ENCODE measurements around the gene MYG1.
A peak's percentile ranks its signal among the peaks of the same experiment; 100 is the strongest.
"Not testable (repeated sequence)": the region's sequence is repeated elsewhere in the genome, so short reads cannot be mapped to it uniquely, and the experiment has no call there.

Gene MYG1

DNA sequence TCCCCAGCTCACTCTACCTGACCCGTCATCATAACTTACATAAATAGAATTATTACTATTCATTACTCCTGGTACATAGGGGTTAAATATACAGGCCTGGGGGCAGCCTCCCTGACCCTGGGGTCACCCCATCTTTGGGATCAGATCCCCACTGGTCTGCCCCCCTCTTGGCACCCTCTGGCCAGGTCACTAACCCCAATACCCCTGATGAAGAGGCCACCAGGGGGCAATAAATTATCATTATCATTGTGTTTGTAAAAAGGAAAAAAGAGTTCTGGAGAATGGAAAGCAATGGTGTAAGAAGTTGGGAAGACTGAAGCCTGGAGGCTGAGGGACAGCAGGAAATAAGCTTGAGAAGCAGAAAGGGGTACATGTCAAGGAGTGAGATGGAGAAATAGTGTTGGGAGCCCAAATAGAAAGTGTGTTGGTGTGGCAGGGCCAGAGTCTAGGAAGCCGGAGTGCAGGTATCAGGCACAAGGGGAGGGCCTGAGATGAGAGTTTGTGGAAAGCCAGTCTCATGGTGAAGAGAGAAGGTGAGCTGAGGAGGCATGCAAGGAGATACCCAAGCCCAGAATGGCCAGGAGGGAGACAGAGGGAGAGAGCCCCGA is 28.0 kb downstream of the MYG1 start:
- DNase-seq (ENCODE audit: low read depth in 3 of 3): no peak

DNA sequence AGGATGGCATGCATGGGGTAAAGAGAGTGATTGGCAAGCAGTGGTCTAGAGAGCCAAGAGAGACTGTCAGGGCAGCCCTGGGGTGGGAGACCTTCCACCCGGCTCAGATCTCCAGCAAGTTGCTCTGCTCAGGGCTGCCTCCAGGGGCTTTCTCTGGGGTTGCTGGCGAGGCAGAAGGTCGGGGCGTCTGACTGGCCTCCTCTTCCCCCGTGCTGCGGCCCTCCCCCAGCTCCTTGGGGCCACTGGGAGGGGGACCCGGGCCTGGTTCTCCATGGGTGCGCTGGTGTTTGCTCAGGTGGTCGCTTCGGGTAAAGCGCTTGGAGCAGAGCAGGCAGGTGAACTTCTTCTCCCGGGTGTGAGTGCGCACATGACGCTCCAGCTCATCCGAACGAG is 28.5 kb downstream of the MYG1 start:
- no peak for DNase-seq (ENCODE audit: low read depth in 3 of 3)

DNA sequence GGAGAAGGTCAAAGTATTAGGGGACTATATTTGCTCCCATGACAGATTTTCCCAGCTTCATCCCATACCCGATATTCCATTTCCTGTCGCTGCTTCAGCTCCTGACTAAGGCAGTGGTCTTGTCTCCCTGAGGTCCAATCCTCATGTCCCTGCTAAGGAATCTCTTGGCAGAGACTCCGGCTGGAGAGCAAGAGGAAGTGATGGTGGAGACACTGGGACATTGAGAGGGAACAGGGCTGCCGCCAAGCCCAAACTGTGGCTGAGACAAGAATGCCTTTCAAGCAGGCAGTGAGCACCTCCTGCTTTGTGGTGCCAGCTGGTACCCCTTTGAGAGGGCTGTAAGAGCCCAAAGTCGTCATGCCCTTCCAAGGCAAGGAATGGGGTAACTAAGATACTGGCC is 31.2 kb downstream of the MYG1 start:
- DNase-seq (ENCODE audit: low read depth in 3 of 3): no peak

DNA sequence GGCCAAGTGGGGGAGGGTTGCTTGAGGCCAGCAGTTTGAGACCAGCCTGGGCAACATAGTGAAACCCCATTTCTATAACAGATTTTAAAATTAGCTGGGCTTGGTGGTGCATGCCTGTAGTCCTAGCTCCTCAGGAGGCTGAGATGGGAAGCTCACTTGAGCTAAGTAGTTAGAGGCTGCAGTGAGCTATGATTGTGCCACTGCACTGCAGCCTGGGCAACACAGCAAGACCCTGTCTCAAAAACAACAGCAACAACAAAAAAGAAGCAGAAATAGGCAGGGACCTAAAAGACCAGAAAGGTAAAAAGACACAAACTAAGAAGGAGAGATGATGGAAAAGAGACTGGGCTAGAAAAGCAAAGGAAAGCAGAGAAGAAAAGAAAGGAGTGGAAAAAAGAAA is 32.8 kb downstream of the MYG1 start:
- not testable (repeated sequence) for DNase-seq (ENCODE audit: low read depth in 3 of 3)

DNA sequence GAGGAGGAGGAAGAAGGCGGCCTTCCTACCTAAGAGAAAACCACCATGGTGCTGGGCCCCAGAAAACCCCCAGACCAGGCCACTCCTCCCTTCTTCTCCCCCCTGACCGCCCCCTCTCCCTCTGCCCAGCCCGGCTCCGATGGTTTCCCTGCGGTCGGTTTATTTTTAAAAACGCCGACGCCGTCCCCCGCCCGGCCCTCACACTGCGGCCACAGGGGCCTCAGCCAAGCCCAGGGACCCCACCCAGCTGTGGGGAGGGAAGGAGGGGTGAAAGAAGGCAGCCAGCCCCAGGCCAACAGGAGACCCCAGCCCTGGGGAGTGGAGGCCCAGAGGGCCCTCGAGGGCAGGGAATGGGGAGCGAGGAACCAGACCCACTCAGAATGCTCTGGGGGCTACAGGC is 33.2 kb downstream of the MYG1 start:
- no peak for DNase-seq (ENCODE audit: low read depth in 3 of 3)

DNA sequence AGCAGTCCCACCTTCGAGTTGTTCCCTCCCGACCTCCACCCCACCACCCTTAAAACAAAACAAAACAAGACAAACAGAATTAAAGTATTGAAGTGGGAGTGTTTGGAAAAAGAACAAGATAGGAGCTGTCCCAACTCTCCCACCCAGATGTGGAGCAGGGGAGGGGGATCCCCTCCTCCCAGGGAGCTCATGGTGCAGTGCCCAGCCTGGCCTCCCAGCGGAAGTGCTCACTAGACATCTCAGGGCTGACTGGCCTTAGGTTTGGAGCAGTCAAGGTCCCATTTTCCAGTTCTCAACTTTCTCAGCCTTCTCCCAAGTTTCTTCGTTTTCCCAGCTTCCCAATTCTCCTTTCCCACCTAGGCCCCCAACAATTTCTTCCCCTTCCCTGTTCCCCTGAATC is 33.8 kb downstream of the MYG1 start:
- DNase-seq (ENCODE audit: low read depth in 3 of 3): no peak

DNA sequence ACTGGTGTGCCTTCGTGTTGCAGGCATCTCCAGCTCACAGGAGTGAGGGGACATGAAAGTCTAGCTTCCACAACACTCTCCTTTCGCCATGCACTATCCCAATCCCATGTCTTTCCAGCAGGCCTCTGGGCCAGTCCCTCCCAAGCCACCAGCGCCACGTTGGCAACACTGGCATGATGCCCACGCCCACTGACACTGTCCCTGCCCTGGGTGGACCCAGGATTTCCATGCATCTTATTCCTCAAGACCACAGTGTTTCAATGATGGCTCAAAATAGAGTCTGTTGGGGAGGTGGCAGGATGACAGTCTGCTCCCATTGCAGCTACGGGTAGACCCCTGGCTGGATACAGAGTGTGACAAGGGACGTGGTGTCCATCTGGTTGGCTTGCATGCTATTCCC is 34.4 kb downstream of the MYG1 start:
- DNase-seq (ENCODE audit: low read depth in 3 of 3): no peak

DNA sequence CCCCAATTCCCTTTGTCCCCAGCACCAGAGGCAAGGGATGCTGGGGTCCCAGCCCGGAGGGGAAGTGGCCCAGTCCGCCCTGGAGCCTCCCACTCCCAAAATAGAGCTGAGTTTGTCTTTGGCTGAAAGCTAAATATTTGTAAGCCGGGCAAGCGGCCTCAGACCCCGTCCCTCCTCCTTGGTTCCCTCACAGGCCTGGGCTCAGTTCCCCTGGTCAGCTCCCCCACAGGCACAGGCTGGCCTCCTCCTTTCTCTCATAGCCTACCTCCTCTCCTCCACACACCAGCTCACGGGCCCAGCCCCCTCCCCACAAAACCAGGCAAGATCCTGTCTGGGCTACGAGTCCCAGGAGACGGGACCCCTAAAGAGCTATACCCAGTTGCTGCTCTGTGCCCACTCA is 35.3 kb downstream of the MYG1 start:
- no peak for DNase-seq (ENCODE audit: low read depth in 3 of 3)

DNA sequence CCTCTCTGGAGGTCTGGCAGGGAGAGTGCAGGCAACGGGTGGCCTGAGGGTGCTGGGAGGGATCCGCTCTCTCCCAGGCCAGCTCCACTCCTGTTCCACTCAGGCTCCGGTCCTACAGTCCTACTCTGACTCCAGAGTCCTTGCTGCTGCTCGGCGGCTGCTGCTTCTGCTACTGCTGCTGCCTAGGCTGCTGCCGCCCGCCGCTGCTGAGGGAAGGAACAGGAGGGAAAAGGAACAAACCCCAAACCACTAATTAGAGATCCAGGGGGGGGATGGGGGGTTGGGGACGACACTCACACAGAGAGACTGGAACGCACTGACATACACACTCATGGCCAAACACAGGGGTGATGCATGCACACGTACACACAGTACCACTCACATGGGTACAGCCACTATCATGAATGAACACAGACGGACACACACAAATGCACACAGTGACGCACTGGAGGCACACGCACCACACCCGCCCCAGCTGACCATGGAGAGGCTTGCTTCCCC is 36.7 kb downstream of the MYG1 start, which contains the start of gene SP7:
SP7 (minus strand) TSS at position 174 of the 501 bp plus-strand sequence. CDS start 708 bp downstream, outside the sequence.
- DNase-seq (ENCODE audit: low read depth in 3 of 3): no peak

DNA sequence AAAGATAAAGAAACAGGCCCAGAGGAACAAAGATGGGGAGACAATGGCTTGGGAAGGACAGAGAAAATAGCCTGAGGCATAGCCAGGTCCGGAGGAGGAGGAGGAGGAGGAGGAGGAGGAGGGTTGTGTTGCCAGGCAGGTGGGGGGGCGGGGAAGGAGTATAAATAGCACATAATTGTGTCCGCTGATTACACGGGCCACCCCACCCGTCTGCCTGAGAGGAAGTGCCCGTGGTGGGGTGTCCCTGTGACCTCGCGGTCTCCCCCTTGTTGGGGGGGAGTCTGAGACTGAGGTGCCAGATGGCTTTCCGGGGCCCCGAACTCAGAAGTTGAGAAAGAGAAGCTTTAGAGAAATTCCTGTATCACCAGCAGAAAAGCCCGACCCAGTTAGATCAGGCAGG is 38.5 kb downstream of the MYG1 start:
- no peak for DNase-seq (ENCODE audit: low read depth in 3 of 3)

DNA sequence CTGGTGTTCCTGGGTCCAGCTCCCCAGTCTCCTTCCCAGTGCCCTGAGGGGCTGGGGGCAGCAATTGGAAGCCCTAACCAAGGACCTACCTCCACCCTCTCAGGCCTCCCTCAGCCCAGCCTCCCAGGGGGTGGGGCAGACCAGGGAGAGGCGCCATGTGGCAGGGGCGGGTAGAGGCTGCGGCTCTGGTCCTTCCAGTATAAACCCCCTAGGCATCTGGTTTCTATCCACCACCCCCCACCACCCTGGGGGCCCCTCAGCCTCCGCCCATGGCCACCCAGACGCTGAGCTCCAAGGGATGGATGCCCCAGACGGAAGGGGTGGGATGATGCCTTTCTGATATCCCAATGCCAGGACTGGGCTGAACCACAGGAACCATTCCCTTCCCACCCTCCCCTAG is 39.4 kb downstream of the MYG1 start:
- no peak for DNase-seq (ENCODE audit: low read depth in 3 of 3)

DNA sequence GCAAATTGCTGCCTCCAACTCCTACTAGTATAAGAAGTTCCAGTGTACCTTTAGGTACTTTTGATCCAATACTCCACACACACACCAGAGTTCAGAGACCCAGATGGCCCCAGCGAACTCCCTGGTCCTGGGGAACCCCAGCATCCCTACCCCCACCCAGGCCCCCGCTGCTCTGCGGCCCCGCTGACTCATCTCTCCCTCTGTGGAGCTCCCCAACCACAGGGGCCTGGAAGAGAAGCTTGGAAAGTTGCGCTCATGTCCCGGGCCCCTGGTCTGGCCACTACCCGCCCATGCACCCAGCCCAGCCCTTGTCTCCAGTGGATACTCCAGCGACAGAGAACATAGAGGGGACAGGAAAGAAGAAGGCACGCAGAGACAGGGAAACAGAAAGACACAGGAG is 40.9 kb downstream of the MYG1 start:
- no peak for DNase-seq (ENCODE audit: low read depth in 3 of 3)

DNA sequence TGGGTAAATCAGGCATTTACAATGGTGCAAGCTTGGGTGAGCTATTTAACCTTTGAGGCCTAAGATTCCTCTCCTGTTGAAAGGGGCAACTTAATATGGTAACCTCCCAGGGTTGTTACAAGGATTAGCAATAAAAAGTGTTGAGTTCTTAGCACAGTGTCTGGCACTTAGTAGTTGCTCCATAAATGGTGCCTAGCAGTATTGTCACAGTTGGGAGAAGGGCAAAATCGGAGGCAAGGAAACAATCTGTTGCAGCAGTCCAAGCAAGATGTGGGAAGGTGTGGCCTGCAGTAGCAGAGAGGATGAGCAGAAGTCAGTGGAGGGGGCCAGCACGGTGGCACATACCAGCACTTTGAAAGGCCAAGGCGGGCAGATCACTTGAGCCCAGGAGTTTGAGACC is 44.0 kb downstream of the MYG1 start:
- DNase-seq (ENCODE audit: low read depth in 3 of 3): no peak

DNA sequence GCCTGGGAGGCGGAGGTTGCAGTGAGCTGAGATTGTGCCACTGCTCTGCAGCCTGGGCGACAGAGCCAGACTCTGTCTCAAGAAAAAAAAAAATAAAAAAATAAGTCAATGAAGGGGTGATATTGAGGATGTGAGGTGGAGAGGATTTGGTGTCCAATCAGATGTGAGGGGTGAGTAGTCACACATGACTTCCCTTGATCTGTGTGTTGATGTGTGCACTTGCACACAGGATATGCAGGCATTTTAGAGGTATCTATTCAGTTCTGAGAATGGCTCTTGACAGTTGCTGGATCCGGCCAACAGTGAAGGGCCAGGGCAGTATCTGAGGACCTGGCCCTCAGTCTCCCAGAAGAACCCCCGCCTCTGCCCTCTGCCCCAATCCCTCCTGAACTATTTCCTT is 44.5 kb downstream of the MYG1 start:
- no peak for DNase-seq (ENCODE audit: low read depth in 3 of 3)

DNA sequence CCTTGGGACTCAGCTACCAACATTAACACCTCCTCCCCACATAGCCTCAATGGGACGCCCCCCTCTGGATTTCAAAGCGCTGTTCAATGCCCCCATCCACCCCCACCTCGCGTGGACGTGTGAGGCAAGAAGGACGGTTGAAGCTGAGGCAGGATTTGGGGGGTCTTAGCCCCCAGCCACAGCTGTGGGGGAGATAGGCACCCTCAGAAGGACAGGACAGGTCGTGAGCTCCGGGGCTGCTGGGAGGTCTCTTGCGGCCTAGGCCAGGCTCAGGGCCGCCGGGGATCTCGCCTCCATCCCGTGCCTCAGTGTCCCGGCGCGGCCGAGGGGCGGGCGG is 45.0 kb downstream of the MYG1 start:
- no peak for DNase-seq (ENCODE audit: low read depth in 3 of 3)

DNA sequence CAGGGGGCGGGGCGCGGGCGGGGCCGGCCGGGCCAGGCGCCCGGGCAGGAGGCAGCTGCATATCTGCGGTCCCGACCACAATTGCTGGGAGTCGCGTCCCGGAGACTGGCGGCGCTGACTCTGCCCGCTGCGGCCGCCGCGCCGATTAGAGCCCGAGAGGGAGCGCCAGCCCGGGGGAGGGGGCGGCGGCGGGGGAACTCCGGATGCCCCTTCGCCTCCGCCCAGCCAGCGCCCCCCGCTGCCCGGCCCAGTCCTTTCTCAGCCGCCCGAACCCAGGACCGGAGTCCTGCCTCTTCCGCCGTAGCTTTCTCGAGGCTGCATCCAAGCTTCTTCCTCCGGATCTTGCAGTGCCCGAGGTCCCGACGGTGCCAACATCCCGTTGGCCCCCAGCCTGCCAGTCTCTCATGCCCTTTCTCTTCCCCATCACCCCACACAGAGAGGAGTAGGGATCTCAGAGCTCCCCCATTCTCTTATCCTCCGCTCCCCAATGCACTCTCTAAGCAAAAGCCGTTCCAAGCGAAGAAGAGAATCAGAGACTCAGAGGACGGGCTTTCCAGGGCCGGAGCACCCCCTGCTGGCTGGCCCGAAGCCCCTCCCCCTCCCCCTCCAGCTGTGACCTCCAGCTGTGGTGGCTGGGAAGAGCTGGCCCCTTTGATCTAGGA is 45.5 kb downstream of the MYG1 start:
- peak; percentile 46 to 74 (median 47) for DNase-seq (ENCODE audit: low read depth in 3 of 3)

DNA sequence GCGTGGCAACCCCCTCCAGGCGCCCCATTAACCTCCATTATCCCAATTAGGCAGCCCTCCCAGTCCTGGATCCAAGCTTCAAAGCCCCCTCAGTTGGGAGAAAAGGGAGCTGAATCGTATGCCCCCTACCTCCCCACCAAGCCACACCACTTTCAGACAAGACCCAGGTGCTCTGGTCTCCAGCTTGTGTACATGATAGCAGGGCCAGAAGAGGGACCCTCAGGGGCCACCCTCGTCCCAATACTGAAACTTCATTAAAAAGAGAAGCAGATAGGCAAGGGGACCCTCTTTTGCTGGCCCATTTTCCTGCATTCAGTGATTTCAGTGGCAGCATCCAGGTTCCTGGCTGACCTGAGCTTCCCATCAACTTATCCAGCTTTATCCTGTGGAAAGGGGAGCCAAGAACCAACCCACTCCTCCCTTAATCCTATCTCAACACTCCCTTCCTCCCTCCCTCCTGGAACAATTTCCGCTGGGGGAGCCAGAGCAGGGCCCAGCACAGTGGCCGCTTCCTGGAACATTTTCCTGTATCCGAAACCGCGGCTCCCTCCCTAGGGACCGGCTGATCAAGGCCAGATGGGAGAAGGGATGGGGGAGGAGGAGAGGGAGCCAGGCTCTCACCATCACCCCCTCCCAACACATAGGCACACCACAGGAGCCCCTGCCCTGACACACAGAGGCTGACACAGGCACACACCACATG is 46.1 kb downstream of the MYG1 start:
- no peak for DNase-seq (ENCODE audit: low read depth in 3 of 3)

DNA sequence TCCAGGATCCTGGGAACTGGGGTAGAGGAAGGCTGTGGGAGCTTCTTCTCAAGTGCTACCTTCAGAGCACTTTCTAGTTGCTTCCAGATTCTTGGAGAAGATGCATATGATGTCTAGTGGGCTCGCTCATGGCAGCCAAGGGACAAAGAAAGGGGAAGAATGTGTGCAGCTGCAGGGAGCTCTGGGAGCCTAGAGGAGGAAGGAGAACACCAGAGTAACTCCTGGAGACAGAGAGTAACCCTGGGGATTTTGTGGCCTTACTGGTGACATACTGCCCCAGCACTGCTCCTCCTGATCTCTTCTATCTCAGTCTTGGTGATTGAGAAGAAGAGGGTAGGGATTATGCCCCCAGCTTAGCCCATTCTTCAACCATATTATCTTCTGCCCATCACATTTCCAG is 47.0 kb downstream of the MYG1 start:
- no peak for DNase-seq (ENCODE audit: low read depth in 3 of 3)

DNA sequence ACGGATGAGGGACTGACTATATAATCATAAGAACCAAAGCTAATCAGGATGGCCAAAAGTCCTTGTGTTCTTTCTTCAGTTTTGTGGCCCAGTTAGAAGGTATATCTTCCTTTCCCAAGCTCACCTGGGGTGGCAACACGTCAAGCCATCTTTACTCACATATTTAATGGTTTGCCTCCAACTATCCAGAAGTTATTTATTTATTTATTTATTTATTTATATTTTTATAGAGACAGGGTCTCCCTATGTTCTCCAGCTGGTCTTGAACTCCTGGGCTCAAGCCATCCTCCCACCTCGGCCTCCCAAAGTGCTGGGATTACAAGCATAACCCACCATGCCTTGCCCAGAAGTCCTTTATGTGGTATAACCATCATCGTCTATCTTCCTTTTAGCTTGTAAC is 48.4 kb downstream of the MYG1 start:
- no peak for DNase-seq (ENCODE audit: low read depth in 3 of 3)

DNA sequence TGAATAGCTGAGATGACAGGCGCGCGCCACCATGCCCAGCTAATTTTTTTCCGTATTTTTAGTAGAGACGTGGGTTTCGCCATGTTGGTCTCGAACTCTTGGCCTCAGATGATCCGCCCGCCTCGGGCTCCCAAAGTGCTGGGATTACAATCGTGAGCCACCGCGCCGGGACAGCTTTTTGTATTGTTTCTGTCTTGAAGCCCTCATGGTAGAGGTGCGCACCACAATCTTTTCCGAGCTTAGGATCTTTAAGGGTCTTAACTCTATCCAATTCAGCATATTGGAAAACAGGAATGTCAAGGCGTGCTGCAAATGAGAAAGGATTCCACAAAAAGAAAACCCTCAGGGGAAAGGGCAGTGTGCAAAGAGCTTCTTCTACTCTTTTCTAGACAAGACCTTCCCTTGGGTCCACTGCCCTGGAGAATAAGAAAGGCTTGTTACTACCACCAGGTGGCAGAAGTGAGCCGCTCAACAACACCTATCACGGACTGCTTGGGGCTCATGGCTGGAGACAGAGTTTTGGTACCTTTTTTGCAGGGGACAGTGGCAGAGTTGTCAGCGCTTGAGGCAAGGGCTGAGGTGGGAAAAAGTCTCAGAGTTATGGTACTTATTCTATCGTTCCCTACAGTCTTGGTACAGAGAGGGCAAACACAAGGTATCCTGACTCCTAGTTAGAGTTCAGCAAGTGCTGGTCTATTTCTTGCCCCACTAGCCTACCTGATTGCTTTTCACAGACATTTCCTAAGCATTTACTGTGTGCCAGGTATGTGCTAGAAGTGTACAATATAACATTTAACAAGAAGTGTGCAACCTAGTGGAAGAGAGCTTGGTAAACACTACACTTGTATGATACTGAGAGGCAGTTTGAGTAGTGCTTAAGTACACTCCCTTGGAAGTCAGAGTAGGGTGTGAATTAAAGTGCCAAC is 53.1 kb downstream of the MYG1 start:
- peak; percentile 68 to 75 (median 71) for DNase-seq (ENCODE audit: low read depth in 3 of 3)

DNA sequence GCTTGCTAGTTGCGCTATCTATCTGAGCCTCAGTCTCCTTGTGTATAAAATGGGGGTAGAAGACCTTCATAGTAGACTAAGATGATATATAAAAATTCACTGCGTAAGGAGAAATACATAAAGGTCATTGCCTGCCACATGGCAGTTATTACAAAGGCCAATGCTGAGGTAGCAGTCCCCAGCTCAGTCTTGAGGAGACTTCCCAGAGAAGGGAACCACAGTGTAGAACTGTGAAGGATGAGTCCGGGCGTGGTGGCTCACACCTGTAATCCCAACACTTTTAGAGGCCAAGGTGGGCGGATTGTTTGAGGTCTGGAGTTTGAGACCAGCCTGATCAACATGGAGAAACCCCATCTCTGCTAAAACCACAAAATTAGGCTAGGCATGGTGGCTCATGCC is 53.8 kb downstream of the MYG1 start:
- no peak for DNase-seq (ENCODE audit: low read depth in 3 of 3)

DNA sequence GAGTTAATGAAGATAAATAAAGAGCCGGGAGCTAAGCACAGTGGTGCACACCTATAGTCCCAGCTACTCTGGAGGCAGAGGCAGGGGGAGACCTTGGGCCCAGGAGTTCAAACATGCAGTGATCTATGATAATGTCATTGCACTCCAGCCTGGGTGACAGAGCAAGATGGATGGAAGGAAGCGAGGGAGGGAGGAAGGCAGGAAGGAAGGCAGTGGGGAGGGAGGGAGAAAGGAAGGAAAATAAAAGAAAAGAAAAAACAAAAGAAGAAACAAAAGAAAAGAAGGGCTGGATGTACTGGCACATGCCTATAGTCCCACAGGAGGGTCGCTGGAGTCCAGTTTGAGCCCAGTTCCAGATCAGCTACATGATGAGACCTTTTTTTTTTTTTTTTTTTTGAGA is 55.6 kb downstream of the MYG1 start:
- DNase-seq (ENCODE audit: low read depth in 3 of 3): no peak
